GM19099 (cell line): Measurements from ENCODE around the gene DNASE2.

Experiments used
- POLR2A ChIP-seq: IDR thresholded peaks from 3 replicates; pipeline ENCODE4 v1.6.1; 2011; ENCODE audit warnings: low read depth; ENCODE audit not compliant: insufficient read length; ENCODE audit errors: extremely low read depth

Gene DNASE2

GRCh38 chr19:12871681-12872080 is 9.6 kb downstream of the DNASE2 start:
- TF ChIP-seq POLR2A, result no peak

- TF ChIP-seq POLR2A, result no peak
Measured at GRCh38 chr19:12868540-12869112, 12.6 kb downstream of the DNASE2 start.

- peak; percentile 47 for TF ChIP-seq POLR2A
Measured at GRCh38 chr19:12867120-12868099, 13.8 kb downstream of the DNASE2 start.

GRCh38 chr19:12866416-12867119 is 14.7 kb downstream of the DNASE2 start:
- no peak for TF ChIP-seq POLR2A

GRCh38 chr19:12865746-12866415 is 15.4 kb downstream of the DNASE2 start:
- TF ChIP-seq POLR2A, result no peak

- no peak for TF ChIP-seq POLR2A
Measured at GRCh38 chr19:12864721-12865715, 16.2 kb downstream of the DNASE2 start.

GRCh38 chr19:12864143-12864542 is 17.1 kb downstream of the DNASE2 start:
- no peak for TF ChIP-seq POLR2A

GRCh38 chr19:12859546-12859945 is 21.7 kb downstream of the DNASE2 start:
- TF ChIP-seq POLR2A, result no peak

- TF ChIP-seq POLR2A, result no peak
Measured at GRCh38 chr19:12858041-12858928, 23.0 kb downstream of the DNASE2 start.

GRCh38 chr19:12856653-12857052 is 24.6 kb downstream of the DNASE2 start:
- no peak for TF ChIP-seq POLR2A

GRCh38 chr19:12847159-12848139 is 33.8 kb downstream of the DNASE2 start:
- TF ChIP-seq POLR2A, result no peak
